Astrocyte of the cerebellum (primary cell): Measurements from ENCODE around the gene BAIAP2L2.
A peak's percentile ranks its signal among the peaks of the same experiment; 100 is the strongest.

Experiments used
- DNase-seq: peaks from one replicate; pipeline ENCODE4 v3.0.0-alpha.2; 2011; ENCODE audit warnings: low read depth
- H3K4me3 ChIP-seq: 2 replicates; pipeline ENCODE4 v1.5.1; 2011; ENCODE audit warnings: mild to moderate bottlenecking, low read depth, low read length, moderate library complexity
- in situ Hi-C: cut with HindIII; loops from 2 replicates; pipeline ENCODE4 v1.10.0; 2017; ENCODE audit warnings: low sequenced_read_pairs
- TF ChIP-seq, protein P1 (sequence below): IDR thresholded peaks from 2 replicates; pipeline ENCODE4 v1.5.1; 2012; ENCODE audit warnings: low read length, low read depth, moderate library complexity, mild to moderate bottlenecking; ENCODE audit errors: missing control alignments

BAIAP2L2 gene

DNA sequence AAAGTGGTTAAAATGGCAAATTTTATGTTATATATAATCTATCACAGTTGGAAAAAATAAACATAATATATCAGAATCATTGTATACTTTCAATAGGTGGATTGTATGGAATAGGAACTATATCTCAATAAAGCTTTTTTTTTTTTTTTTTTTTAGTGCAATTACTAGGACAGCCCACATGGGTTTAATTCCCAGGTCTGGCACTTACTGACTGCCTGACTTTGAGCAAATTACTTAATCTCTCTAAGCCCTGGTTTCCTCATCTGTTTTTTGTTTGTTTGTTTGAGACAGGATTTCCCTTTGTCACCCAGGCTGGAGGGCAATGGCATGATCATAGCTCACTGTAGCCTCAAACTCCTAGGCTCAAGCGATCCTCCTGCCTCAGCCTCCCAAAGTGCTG lies 26.1 kb upstream of the BAIAP2L2 start:
- TF ChIP-seq, protein P1, sequence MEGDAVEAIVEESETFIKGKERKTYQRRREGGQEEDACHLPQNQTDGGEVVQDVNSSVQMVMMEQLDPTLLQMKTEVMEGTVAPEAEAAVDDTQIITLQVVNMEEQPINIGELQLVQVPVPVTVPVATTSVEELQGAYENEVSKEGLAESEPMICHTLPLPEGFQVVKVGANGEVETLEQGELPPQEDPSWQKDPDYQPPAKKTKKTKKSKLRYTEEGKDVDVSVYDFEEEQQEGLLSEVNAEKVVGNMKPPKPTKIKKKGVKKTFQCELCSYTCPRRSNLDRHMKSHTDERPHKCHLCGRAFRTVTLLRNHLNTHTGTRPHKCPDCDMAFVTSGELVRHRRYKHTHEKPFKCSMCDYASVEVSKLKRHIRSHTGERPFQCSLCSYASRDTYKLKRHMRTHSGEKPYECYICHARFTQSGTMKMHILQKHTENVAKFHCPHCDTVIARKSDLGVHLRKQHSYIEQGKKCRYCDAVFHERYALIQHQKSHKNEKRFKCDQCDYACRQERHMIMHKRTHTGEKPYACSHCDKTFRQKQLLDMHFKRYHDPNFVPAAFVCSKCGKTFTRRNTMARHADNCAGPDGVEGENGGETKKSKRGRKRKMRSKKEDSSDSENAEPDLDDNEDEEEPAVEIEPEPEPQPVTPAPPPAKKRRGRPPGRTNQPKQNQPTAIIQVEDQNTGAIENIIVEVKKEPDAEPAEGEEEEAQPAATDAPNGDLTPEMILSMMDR = no peak
- H3K4me3 ChIP-seq = no peak overlapping the region
- no peak for DNase-seq
- in situ Hi-C loops = no loop called here

- no peak overlapping the region for H3K4me3 ChIP-seq
- TF ChIP-seq, protein P1 = no peak
- peak; percentile 38 for DNase-seq
- in situ Hi-C loops = no loop called here
Observed at GRCh38 chr22:38135133-38135706, 24.7 kb upstream of the BAIAP2L2 start.

GRCh38 chr22:38133331-38133730 lies 22.8 kb upstream of the BAIAP2L2 start:
- in situ Hi-C loops = no loop called here
- H3K4me3 ChIP-seq = no peak overlapping the region
- no peak for DNase-seq
- TF ChIP-seq, protein P1 = no peak

DNA sequence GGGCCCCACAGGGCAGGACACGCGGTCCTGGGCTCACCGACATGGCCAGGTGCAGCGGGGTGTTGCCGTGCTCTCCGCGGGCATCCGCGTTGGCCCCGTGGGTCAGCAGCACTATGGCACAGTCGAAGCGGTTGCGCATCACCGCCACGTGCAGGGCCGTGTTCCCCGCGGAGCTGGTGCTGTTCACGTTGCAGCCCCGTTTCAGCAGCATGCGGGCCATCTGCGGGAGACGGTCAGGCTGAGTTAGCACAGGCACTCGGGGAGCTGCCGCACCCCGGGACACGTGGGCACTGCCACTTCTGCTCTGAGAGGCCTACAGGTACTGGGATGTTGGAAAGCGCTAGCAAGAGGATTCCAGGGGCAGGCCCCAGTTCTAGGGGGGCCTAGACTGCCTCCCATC lies 22.3 kb upstream of the BAIAP2L2 start:
- TF ChIP-seq, protein P1 = no peak
- H3K4me3 ChIP-seq = no peak overlapping the region
- in situ Hi-C loops = no loop called here
- no peak for DNase-seq

- in situ Hi-C loops = no loop called here
- no peak overlapping the region for H3K4me3 ChIP-seq
- TF ChIP-seq, protein P1 = no peak
- no peak for DNase-seq
Observed at GRCh38 chr22:38132136-38132535, 21.7 kb upstream of the BAIAP2L2 start.

GRCh38 chr22:38131399-38131798 lies 20.9 kb upstream of the BAIAP2L2 start:
- TF ChIP-seq, protein P1 = no peak
- in situ Hi-C loops = no loop called here

More at GRCh38 chr22:38131399-38131798, 20.9 kb upstream of the BAIAP2L2 start:
- H3K4me3 ChIP-seq = no peak overlapping the region
- no peak for DNase-seq
